K562 (cell line): ENCODE data around the gene PRELID3B. TPM values are rescaled to one million over a fixed set of nuclear protein-coding genes. Genes with fewer than 3 reads are reported as not detected.

ENCODE experiments used
- ATAC-seq: fragments of 200-7000 bp; cut with Tn5 transposase; 3 replicates; pipeline ENCODE4 v1.9.1; 2020; ENCODE audit warnings: moderate library complexity
- BruUV-seq: library from RNA; stranded (reverse); fragments of 400-500 nt; replicated peaks from 2 replicates; lab custom pipeline; 2021; lab: Mats Ljungman, UMichigan
- CTCF ChIA-PET: fragments of 300-600 bp; formaldehyde crosslinking; extraction: SDS; loops from one replicate; lab custom pipeline; 2021; ENCODE audit warnings: low intra/inter-chr PET ratio; lab: Yijun Ruan, JAX
- POLR2A ChIA-PET: fragments of 300-600, 350-650 bp; sonication (Branson Sonifier 250); formaldehyde crosslinking; extraction: SDS; loops from one replicate; lab custom pipeline; 2021; ENCODE audit warnings: antibody characterized with exemption, inconsistent platforms; lab: Yijun Ruan, JAX
- DNase-seq, 4 experiments: peaks; one replicate each; pipeline versions ENCODE4 v3.0.0 to v3.0.0-alpha.2; 2011 to 2018; ENCODE audit warnings: low spot score in 3 of 4, mixed read lengths in 3 of 4; ENCODE audit errors: extremely low read depth in 1 of 4
- FAIRE-seq: peaks from 2 replicates; lab custom pipeline; 2011; peaks lifted over from hg19 to GRCh38; lab: Jason Lieb, UNC
- H2AFZ ChIP-seq: 2 replicates; pipeline ENCODE4 v1.6.0; 2011; ENCODE audit warnings: low read depth, low read length, control low read depth, inconsistent platforms
- H3K27ac ChIP-seq: fragments of 200-600 bp; 3 replicates; pipeline ENCODE4 v1.8.0; 2011; ENCODE audit warnings: low read depth, mild to moderate bottlenecking, control low read depth, inconsistent platforms, low read length, moderate library complexity, mixed read lengths; ENCODE audit errors: extremely low read depth
- H3K27me3 ChIP-seq, 2 experiments: fragments of 300-600 bp in 1 of 2; 2 replicates in 1 of 2; 3 replicates in 1 of 2; pipeline versions ENCODE4 v1.6.0 to v1.8.0; 2011; ENCODE audit warnings: inconsistent platforms in 2 of 2, low read length in 2 of 2, mild to moderate bottlenecking in 1 of 2, mixed read lengths in 1 of 2, moderate library complexity in 1 of 2; ENCODE audit not compliant: control insufficient read depth in 2 of 2, insufficient read depth in 2 of 2
- H3K36me3 ChIP-seq: fragments of 300-600 bp; 3 replicates; pipeline ENCODE4 v1.8.0; 2011; ENCODE audit warnings: mild to moderate bottlenecking, low read length, inconsistent platforms; ENCODE audit not compliant: control insufficient read depth, insufficient read depth
- H3K4me1 ChIP-seq, 2 experiments: fragments of 200-600 bp in 1 of 2; replicated peaks in 1 of 2; 2 replicates in 1 of 2; 3 replicates in 1 of 2; pipeline versions ENCODE4 v1.5.1 to v1.8.0; 2011; ENCODE audit warnings: inconsistent platforms in 2 of 2, low read length in 2 of 2, mild to moderate bottlenecking in 1 of 2, mixed read lengths in 1 of 2, moderate library complexity in 1 of 2; ENCODE audit not compliant: control insufficient read depth in 2 of 2, insufficient read depth in 2 of 2
- H3K4me2 ChIP-seq: 2 replicates; pipeline ENCODE4 v1.6.1; 2011; ENCODE audit warnings: low read length, control low read depth, inconsistent platforms, mixed read lengths; ENCODE audit not compliant: insufficient read depth
- H3K4me3 ChIP-seq: fragments of 200-600 bp; sonication (generic), shearing (Covaris generic); 2 replicates; pipeline ENCODE4 v1.5.1; 2016; ENCODE audit warnings: control low read depth, inconsistent platforms
- H3K79me2 ChIP-seq: fragments of 200-600 bp; 3 replicates; pipeline ENCODE4 v1.8.0; 2011; ENCODE audit warnings: low read length, inconsistent platforms; ENCODE audit not compliant: control insufficient read depth, insufficient read depth
- H3K9ac ChIP-seq, 2 experiments: 2 replicates each; pipeline versions ENCODE4 v1.6.0 to v1.6.1; 2011; ENCODE audit warnings: low read depth in 2 of 2, low read length in 2 of 2, control low read depth in 1 of 2, inconsistent platforms in 1 of 2, mild to moderate bottlenecking in 1 of 2, mixed read lengths in 1 of 2; ENCODE audit not compliant: insufficient read depth in 1 of 2
- H3K9me1 ChIP-seq: one replicate; pipeline ENCODE4 v1.6.0; 2011; ENCODE audit warnings: inconsistent platforms, mild to moderate bottlenecking, low read length, moderate library complexity; ENCODE audit not compliant: control insufficient read depth, insufficient read depth
- H3K9me3 ChIP-seq: replicated peaks from 2 replicates; pipeline ENCODE4 v1.5.1; 2011; ENCODE audit warnings: low read depth, low read length, inconsistent platforms; ENCODE audit not compliant: control insufficient read depth, insufficient read depth
- H4K20me1 ChIP-seq: replicated peaks from 2 replicates; pipeline ENCODE4 v1.6.1; 2011; ENCODE audit warnings: low read length, inconsistent platforms, mixed read lengths; ENCODE audit not compliant: control insufficient read depth, insufficient read depth
- CEBPG ChIP-seq, 3 experiments: fragments of 200-800 bp in 1 of 3; sonication (Bioruptor generic) in 1 of 3; sonication (generic) in 1 of 3; formaldehyde crosslinking in 1 of 3; IDR thresholded peaks in 2 of 3; conservative IDR thresholded peaks in 1 of 3; 2 replicates each; pipeline versions ENCODE4 v1.6.1 to v1.8.0; 2016 to 2022; ENCODE audit warnings: missing compliant biosample characterization in 2 of 3, missing genetic modification characterization in 2 of 3, mild to moderate bottlenecking in 1 of 3, missing genetic modification reagents in 1 of 3
- EP400 ChIP-seq: fragments of 450-650 bp; IDR thresholded peaks from 2 replicates; pipeline ENCODE4 v1.6.1; 2017; ENCODE audit warnings: antibody characterized with exemption, mild to moderate bottlenecking, moderate library complexity
- L3MBTL2 ChIP-seq: fragments of 450-650 bp; IDR thresholded peaks from 2 replicates; pipeline ENCODE4 v1.6.1; 2016; ENCODE audit warnings: mild to moderate bottlenecking, moderate library complexity
- LEF1 ChIP-seq: fragments of 450-650 bp; IDR thresholded peaks from 2 replicates; pipeline ENCODE4 v1.6.1; 2016; ENCODE audit warnings: mild to moderate bottlenecking
- MYC ChIP-seq, 2 experiments: fragments of 250-450 bp in 1 of 2; sonication (Bioruptor Pico) in 1 of 2; IDR thresholded peaks; 2 replicates each; pipeline versions ENCODE4 v1.5.1 to v1.6.1; 2012 to 2021; ENCODE audit warnings: low read depth in 2 of 2, borderline replicate concordance in 1 of 2, improper control_type of control experiment in 1 of 2, low read length in 1 of 2, mild to moderate bottlenecking in 1 of 2, moderate library complexity in 1 of 2
- ZNF592 ChIP-seq: fragments of 450-650 bp; IDR thresholded peaks from 2 replicates; pipeline ENCODE4 v1.6.1; 2017; ENCODE audit warnings: antibody characterized with exemption, mild to moderate bottlenecking
- WGBS: fragments of 100-300 bp; shearing (Covaris generic); methylation state at CpG from one replicate; pipeline ENCODE4 v1.1.6; 2016; ENCODE audit warnings: low coverage, mixed read lengths; ENCODE audit not compliant: insufficient coverage; ENCODE audit errors: missing lambda C conversion rate; 5-methylcytosine and 5-hydroxymethylcytosine counted together
- in situ Hi-C: fragments of 300-500 bp; cut with MboI; formaldehyde crosslinking; loops from 4 replicates; pipeline ENCODE4 v1.15.0; 2018; ENCODE audit warnings: inconsistent platforms, mixed read lengths
- intact Hi-C: fragments of 100-400 bp; cut with micrococcal nuclease; formaldehyde crosslinking; loops from 2 replicates; pipeline ENCODE4 v1.14.2; 2022
- polyA plus RNA-seq, 8 experiments: library from polyadenylated mRNA; depleted of rRNA in 4 of 8; stranded (reverse) in 5 of 8; unstranded in 3 of 8; fragments of >200 nt; fragmentation: Nextera tagmentation in 2 of 8; fragmentation: Illumina TruSeq in 1 of 8; extraction: Ambion mirVana in 2 of 8; extraction: Trizol in 1 of 8; gene quantifications; 2 replicates each; pipeline versions ENCODE4 v1.2.1 to v1.2.3, GENCODE V29; 2011 to 2014; ENCODE audit warnings: inconsistent platforms in 1 of 8, missing spikeins in 1 of 8
- total RNA-seq, 7 experiments: library from RNA; depleted of rRNA in 6 of 7; stranded (reverse); fragments of >200 nt in 6 of 7; fragmentation: Illumina TruSeq in 2 of 7; extraction: Trizol in 2 of 7; gene quantifications; 2 replicates each; pipeline versions ENCODE4 v1.2.1 to v1.2.3, GENCODE V29; 2011 to 2021; ENCODE audit warnings: low replicate concordance in 1 of 7
- TF ChIP-seq, protein P1 (sequence below), 2 experiments: fragments of 450-650 bp in 1 of 2; sonication (generic) in 1 of 2; formaldehyde crosslinking in 1 of 2; IDR thresholded peaks in 1 of 2; conservative IDR thresholded peaks in 1 of 2; 2 replicates each; pipeline versions ENCODE4 v1.6.1 to v1.8.1; 2016 to 2023; ENCODE audit warnings: mild to moderate bottlenecking in 2 of 2, moderate library complexity in 2 of 2, inconsistent platforms in 1 of 2, missing genetic modification reagents in 1 of 2
- TF ChIP-seq, protein P2 (sequence below): fragments of 150-350 bp; conservative IDR thresholded peaks from 2 replicates; pipeline ENCODE4 v1.6.1; 2014; ENCODE audit warnings: low read length

Gene PRELID3B
- total and polyA plus RNA-seq, 9 of the 15 experiments (the other 6 are each of a cell fraction or from before 2014, with no cell fraction given): 77.0 to 186 (median 101) TPM

DNA sequence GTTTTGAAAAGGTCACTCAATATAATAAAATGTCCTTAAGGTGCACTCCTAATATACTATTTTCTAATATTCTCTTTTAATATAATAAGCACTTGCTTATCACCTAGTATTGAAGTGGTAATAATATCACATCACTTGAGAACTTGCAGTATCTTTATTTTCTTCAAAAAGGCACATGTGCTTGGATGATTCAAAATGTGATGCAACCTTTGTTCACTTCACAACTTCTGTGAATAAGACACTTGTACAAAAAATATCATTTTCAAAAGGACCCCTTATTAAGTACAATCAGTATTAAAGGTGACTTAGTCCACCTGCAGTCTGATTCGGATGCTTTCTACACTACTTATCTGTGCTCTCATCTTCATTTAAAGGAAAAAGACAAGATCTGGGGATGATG is 3.4 kb downstream of the PRELID3B start:
- Histone ChIP-seq H4K20me1 (peaks cover 5% of the 10 kb centered on the region), H3K4me1 (peaks cover 12 to 21% of the 10 kb centered on the region in 2 experiments; a peak in 4 of 5 replicates), H3K27me3 (no peaks in the 10 kb centered on the region), H3K36me3 (peaks cover 67% of the 10 kb centered on the region), H3K4me2 (no peak overlapping the region), H3K79me2 (peaks cover 69% of the 10 kb centered on the region), H3K9ac (no peak overlapping the region), H3K27ac (no peak overlapping the region), H3K9me1 (peaks cover 4% of the 10 kb centered on the region), H3K4me3 (no peak overlapping the region), H2AFZ (no peak overlapping the region), H3K9me3 (no peaks in the 10 kb centered on the region)
- no peak for FAIRE-seq
- ChIA-PET POLR2A (no interaction called here), CTCF (no interaction called here)
- 50% methylated on average over 1 of the region's 1 CpG for WGBS
- in situ Hi-C loops: no loop called here
- no TSS peak for BruUV-seq
- intact Hi-C loops: no loop called here
- no peak for DNase-seq
- no peak for ATAC-seq
- 0 out of 2 replicates have a peak, but pooled peaks have one; percentile 32 for TF ChIP-seq EP400
- no peak for TF ChIP-seq LEF1
- TF ChIP-seq MYC (IDR thresholded peaks at IDR 0.05; ENCODE audit: low read depth, low read length): peak; percentile 47; the same call in 1 of the 2 replicates
- TF ChIP-seq MYC (CRISPR knock-in tag; IDR thresholded peaks at IDR 0.05; ENCODE audit: borderline replicate concordance, low read depth): no peak
- no peak; the same call in 1 of the 2 replicates for TF ChIP-seq CEBPG (CRISPR knock-in tag; IDR thresholded peaks at IDR 0.05)
- peak; percentile 59 to 71 for TF ChIP-seq CEBPG (tag; conservative IDR thresholded peaks at IDR 0.05 in 1 of 2, IDR thresholded peaks at IDR 0.05 in 1 of 2)
- TF ChIP-seq, protein P1, sequence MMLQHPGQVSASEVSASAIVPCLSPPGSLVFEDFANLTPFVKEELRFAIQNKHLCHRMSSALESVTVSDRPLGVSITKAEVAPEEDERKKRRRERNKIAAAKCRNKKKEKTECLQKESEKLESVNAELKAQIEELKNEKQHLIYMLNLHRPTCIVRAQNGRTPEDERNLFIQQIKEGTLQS (IDR thresholded peaks at IDR 0.05): peak; percentile 66
- TF ChIP-seq, protein P1 (CRISPR knock-in tag; conservative IDR thresholded peaks at IDR 0.05): no peak
- TF ChIP-seq, protein P2, sequence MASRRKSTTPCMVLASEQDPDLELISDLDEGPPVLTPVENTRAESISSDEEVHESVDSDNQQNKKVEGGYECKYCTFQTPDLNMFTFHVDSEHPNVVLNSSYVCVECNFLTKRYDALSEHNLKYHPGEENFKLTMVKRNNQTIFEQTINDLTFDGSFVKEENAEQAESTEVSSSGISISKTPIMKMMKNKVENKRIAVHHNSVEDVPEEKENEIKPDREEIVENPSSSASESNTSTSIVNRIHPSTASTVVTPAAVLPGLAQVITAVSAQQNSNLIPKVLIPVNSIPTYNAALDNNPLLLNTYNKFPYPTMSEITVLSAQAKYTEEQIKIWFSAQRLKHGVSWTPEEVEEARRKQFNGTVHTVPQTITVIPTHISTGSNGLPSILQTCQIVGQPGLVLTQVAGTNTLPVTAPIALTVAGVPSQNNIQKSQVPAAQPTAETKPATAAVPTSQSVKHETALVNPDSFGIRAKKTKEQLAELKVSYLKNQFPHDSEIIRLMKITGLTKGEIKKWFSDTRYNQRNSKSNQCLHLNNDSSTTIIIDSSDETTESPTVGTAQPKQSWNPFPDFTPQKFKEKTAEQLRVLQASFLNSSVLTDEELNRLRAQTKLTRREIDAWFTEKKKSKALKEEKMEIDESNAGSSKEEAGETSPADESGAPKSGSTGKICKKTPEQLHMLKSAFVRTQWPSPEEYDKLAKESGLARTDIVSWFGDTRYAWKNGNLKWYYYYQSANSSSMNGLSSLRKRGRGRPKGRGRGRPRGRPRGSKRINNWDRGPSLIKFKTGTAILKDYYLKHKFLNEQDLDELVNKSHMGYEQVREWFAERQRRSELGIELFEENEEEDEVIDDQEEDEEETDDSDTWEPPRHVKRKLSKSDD: no peak
- 0 out of 2 replicates have a peak, but pooled peaks have one; percentile 40 for TF ChIP-seq ZNF592
- TF ChIP-seq L3MBTL2: 0 out of 2 replicates have a peak, but pooled peaks have one; percentile 27
